Stimulated activated CD8-positive, alpha-beta memory T cell treated with anti-CD3 and anti-CD28 coated beads, Interleukin-7, amount 100 ng/mL, for 1 hour (primary cell): ENCODE measurements around the gene DNAJC17.
A peak's percentile ranks its signal among the peaks of the same experiment; 100 is the strongest.

Experiments
- DNase-seq, 2 donors: peaks; one replicate each; pipeline ENCODE4 v3.0.0-alpha.2; 2020; ENCODE audit warnings: low read depth in 2 of 2

The DNAJC17 gene

DNA sequence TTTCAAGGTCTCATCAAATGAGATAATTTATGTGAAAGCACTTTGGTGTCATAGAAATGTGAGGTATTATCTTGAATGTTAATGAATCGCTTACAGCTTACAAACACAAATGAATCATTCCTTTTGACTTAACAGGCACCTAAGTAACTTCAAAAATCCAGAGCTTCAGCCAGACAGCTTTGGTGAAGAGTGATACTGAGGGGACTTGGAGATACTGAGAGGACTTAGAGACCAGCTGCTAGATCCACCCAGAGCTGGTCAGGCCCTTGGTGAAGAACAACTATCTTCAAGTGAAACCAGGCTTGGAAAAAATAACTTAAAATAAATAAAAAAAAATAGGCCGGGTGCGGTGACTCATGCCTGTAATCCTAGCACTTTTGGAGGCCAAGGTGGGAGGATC, 16.6 kb downstream of the DNAJC17 start:
- no peak for DNase-seq

DNA sequence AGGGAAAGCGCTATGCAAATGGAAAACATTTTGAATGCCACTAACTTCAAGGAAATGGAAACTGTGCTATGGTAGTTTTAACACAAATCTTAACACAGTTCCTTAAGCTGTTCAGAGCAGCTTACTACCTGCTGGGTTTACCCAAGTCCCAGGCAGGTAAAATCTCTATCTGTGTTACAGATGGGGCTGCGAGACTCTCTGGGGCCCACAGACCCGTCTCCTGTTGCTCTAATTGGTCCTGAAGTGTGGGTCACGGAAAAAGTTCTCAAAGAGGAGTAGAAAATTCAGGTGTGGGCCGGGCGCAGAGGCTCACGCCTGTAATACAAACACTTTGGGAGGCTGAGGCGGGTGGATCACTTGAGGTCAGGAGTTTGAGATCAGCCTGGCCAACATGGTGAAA, 17.3 kb downstream of the DNAJC17 start:
- no peak for DNase-seq

DNA sequence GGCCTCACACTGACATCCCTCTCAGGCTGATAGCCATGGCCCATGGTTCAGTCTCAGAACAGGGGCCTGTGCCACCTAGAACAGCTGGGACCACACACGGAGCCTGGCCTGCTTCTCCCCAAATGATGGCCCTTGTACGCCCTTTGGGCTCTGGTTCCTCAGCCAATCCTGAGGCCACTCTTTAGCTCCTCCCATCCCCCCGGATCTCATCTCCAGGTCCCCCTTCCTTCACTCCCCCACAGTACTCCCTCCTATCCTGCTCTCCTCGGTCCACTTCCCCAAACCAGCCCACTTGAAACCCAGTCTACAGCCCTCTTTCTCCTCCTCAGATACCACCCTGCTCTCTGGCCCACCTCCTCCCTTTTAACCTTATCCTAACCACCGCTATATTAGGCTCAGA, 18.2 kb downstream of the DNAJC17 start:
- no peak for DNase-seq

DNA sequence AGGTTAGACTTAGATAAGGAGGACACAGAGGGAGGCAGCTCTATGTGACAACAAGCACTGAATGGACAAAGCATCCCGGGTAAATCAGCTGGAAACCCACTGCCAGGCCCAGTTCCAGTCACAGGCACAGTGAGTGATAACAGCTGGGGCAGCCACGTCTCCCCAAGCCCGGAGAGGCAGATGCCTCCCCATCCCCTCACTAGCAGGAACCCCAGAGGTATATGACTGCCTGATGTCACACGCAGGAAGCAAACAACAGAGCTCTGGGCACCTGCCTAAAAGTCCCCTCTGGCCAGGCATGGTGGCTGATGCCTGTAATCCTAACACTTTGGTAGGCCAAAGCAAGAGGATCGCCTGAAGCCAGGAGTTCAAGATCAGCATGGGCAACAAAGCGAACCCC, 19.3 kb downstream of the DNAJC17 start:
- DNase-seq = no peak

DNA sequence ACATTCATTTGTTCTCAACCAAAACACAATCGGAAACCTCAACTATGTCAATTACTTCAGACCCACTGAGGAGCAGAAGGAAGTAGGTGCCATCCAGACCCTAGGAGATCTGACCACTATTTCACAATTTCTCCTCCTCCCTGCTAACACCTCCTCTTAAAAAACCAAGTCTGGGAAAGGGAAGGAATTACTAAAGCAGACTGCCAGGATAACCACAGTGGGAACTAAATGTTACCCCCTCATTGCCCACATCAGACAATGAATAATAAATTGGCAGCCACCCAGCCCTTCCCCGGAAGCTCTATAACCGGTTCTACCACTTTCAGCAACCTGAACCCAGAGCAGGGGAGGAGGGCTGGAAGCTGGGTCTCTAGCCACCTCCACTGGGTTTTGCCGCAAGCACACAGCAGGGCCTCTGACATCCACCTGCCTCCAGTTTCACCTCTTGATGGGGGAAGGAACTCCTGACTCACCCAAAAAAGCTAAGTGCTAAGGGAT, 19.9 kb downstream of the DNAJC17 start:
- DNase-seq = no peak

DNA sequence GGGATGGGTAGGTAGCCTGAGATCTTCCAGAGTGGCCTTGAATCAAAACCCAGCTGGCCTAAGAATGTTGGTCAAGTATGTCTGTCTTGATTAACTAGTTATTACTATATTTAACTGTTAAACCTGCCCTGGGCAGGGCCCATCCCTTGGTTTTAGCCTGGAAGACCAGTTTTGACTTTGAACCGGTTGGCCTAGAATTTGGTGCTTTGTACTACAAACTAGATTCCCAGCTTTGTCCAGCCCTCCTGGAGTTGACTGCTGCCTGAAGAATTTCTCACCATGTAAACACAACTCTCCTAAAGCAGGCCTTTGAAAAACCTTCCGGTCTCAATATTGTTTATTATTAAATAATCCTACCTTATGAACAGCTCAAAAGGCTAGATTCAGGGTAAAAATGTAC, 21.5 kb downstream of the DNAJC17 start:
- no peak for DNase-seq

DNA sequence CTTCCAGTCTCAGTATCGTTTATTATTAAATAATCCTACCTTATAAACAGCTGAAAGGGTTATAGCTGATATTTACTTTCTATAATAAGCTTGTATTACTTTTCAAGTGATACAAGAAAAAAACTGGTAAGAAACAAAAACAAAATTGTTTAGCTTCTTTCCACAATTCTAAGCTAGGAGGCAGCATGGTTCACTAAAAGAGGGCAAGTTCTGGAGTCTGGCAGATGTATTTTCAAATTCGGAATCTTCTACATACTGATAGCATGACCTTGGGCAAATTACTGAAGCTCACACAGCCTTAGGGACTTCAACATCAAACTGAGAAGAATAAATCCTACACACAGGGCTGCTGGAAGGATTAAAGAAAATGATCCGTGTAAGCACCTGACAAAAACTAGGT, 22.1 kb downstream of the DNAJC17 start:
- no peak for DNase-seq

DNA sequence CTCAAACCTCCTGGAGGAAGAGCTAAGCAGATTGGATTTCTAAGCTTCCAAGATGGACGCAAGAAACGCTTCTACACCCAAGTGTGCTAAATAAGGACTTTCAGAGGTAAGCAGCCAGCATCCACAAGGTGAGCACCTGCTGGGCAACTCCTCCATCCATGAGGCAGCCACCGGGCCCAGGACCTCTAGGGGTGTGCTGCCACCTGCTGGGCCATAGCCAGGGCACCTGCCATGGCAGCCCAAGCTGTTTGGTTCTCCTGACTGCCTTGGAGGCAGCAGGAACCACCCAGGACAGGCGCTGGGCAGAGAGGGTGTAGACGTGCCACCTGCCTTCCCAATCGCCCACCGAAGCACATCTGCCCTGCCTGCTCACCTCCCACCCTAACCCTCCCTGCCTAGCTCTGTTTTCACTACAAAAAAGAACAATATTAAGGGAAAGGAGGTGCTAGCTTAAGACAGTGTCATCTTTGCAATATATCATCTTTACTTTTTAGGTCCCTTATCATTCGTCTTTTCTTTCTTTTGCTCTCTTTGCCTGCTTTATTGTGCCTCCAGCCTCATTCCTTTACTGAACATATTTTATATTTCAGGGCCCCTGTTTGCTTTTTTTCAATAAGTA, 24.6 kb downstream of the DNAJC17 start:
- DNase-seq = peak; percentile 59 to 72

DNA sequence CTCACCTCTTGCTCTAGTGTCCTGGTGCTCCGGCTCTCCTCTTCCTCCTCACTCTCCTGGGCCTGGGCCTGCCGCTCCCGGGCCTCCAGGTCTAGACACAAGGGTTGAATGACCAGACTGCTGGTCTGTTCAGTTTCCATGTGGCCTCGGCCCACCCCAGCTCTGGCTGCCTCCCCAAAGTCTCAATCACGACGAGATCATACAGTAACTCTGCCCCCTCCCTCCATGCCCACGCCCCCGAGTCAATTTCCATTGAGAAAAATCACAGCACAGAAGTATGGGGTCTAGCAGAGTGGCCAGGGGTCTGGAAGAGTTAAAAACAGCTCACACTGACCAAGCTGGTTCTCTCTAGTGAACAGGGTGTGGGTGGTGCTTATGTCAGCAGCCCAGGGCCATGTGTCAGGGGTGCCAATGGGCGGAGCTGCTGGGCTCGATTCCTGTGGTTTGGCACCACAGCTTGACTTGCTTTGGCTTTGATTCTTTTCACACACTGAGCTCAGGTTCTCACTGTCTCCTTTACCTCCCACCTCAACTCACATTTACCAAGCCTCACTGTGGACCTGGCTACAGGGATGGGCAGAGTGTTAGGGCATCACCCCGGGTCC, 30.6 kb downstream of the DNAJC17 start:
- DNase-seq = no peak

DNA sequence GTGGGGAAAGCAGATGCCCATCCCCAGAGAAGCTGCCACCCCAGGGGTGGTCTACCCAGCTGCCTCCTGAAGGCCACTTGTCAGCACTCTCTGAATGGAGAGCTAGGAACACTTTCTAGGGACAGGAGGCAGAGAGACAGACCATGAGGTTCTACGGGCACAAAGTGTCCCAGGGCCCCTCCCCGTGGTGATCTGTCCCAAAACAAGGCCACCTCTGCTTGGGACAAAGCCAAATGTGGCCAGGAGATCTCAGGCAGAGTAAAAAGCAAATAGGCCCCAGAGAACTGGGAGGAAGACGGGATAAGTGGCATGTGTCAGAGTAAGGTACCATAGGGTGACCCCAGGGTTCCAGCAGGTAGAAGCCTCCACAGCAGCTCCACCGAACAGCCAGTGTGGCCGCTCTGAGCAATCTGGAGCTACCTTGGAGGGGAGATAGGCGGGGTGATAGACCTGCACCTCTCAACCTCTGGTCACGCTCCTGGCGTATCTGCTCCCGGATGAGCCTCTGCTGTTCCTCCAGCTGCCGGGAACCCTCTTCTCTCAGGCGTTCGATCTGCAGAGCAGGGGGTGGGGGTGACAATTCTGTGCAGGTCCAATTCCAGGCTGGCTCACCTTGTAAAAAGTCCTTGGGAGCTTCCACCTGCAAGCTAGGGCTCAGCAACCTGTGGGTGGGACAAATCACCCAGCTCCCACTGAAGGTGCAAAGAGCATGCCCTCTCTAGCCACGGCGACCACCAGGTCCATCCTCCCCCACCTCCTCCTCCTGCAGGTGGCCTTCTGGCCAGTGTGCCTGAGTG, 31.3 kb downstream of the DNAJC17 start:
- no peak for DNase-seq

DNA sequence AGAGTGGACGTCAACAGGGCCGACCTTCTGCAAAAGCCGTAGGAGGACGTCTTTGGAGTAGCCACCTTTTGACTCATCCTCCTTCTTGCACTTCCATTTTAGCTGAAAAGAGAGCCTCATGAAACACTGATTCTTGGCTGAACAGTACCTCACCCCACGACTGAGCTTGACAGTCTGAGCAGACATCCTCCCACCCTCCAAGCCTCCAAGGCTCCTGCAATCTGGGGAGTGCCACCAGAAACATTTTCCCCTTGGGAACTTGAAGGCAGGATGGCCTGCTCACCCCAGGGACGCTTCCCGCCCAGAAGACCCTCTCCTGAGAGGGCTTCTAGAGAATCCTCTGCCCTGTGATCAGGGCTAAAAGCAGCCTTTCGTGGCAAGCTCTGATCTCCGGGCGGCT, 32.3 kb downstream of the DNAJC17 start:
- no peak for DNase-seq

DNA sequence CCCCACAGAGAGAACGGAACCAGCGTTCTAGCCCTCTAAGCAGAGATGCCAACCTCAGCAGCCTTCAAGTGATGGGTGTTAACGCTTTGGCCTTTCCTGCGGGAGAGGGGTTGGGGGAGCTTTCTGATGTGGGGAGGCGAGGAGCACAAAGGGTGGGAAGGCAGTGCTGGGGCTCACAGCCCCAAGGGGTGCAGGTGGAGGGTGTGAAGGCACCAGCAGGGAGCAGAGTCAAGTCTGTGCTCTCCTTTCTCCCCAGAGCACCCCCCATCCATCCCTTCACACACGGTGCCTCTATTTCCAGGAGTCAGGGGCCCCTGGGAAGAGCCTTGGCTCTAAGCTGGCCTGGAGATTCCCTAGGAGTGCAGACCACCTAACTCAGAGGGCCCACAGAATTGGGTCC, 33.4 kb downstream of the DNAJC17 start:
- DNase-seq = no peak

DNA sequence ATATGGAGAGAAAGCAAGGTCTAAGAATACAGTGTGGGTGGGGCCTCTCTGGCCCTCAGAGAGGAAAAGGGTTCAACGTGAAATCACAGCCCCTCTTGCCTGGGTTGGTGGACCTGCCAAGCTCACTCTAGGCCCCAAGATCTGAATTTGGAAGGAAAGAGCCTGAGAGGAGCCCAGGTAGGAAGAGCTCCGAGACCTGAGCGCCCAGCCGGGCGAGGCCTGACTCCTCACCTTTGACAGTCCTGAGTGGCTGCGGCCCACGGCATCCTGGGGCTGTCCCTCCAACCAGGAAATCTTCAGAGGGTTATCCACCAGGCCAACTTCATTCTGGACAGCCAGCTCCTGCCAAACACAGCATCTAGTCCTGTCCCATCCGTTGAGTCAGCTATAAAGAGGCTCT, 33.8 kb downstream of the DNAJC17 start:
- no peak for DNase-seq

DNA sequence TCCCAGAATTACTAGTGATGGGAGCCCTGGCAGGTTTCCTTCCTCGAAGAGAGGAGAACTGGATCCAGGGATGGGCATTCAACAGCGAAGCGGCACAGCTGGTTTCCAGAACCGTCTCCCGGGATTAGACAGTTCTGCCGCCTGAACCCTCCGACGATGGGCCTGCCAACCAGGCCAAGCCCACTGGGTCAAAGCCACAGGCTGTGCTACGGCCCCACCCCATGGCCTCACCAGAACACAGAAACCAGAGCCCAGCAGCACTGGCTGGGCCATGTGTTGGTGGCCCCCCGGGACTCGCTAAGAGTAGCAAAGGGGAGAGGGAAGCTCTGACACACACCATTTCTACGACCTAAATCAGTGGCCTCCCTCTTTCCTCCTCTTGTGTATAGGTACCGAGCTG, 35.3 kb downstream of the DNAJC17 start:
- no peak for DNase-seq

DNA sequence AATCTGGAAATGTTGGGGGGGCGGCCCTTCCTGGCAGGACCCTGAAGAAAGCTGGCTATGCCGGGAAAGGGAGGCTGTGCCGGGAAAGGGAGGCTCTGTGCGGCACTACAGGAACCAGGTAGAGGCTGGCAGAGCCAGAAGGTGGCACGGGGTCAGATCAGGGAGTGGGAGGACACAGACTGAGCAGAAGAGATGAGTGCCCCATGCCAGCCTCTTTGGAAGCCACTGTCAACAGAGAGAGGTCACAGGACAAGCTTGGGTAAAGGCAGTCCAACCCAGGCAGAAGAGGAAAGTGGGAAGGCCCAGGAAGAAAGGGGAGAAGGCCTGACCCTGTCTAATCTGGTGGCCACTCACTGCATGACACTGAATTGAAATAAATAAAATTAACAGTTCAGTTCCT, 36.0 kb downstream of the DNAJC17 start:
- no peak for DNase-seq

DNA sequence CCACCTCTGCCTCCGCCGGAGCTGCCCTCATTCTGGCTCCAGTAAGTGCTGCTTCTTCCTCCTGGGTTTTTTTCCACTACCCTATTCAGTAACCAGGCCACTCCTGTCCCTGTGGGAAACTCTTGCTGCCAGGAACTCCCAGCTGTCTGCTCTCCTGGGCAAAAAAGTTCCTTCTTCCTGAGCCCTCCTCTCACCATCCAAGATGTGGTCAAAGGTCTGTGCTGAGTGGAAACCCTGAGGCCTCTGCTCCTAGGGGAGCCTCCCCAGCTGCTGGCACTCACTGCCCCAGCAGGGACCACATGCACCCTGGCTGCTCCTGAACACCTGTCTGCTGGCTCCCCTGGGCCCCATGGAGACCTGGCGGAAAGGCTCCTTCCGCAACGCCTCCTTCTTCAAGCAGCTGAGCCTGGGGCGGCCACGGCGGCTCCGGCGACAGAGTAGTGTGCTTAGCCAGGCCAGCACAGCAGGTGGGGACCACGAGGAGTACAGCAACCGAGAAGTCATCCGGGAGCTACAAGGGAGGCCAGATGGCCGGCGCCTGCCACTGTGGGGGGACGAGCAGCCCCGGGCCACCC, 37.0 kb downstream of the DNAJC17 start:
- no peak for DNase-seq

DNA sequence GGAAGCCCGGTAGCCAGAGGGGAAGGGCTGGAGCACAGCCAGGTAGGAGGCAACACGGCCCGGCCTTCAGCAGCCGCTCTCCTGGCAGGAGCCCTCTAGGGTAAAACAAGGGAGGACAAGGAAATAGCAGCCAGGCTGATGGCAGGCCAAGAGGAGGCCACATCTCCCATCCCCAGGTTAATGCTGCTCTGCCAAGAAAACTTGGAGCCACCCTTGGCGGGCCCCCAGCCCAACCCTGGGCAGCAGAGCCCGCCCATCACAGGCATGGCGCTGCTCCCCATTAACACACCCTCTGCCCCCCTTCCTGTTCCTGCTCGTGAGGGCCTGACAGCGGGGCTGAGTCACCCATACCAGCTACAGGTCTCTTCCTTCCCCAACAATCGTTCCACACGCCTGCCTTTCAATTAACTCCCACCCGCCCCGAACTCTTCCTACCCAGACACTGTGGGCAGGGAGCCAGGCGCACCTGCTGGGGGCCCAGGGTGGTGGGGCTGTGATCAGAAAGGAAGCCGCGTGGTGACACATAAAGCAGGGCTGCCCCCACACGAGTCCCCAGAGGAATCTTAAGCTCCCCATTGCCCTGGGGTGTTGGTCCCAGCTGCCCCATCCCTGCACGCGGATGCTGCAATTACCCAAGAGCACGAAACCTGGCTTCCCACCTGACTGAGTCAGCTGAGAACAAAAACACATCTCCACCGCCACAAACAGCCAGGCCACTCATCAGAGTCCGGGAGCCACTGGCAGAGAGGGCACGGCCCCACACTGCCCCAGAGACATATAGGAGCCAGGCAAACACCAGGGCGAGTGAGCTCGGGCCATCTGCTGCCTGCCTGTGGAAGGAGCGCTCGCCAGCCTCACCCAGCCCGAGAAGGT, 37.8 kb downstream of the DNAJC17 start, which contains the start of gene C15orf62:
C15orf62 (plus strand) TSS at position 707 of the 873 bp plus-strand sequence. CDS start 516 bp downstream, outside the sequence.
- no peak for DNase-seq

DNA sequence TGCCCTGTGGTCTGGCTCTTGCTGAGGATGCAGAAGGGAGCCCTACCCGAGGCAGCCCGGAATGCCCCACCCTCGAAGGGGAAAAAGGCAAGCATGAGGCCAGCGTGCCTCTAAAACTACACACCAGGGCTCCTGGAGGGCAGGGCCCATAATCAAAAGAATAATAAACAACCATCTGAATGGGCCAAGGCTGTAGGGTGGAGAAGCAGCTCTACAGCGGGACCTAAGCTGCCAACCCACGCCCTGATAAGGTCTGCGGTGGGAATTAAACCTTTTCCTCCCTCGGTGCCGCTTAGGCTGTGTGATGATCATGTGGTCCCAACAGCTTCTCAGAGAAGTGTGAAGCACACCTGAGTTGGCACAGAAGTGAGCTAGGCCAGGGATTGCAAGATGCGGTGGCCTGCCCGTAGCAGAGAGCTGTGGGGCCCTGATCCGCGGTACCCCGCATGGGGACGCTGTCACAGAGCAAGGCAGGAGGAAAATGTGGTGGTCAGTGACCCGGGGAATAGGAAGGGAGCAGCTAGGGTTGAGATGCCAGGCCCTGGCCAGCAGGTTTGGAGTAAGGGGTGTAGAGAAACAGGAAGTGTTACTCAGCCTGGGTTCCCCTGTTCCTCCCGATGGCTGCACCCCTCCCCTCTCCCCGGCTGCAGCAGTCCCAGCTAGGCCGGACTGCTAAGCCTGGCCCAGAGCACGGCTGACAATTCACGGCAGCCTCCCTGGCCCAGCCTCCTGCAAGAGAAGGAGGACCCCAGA, 38.6 kb downstream of the DNAJC17 start:
- DNase-seq = no peak

DNA sequence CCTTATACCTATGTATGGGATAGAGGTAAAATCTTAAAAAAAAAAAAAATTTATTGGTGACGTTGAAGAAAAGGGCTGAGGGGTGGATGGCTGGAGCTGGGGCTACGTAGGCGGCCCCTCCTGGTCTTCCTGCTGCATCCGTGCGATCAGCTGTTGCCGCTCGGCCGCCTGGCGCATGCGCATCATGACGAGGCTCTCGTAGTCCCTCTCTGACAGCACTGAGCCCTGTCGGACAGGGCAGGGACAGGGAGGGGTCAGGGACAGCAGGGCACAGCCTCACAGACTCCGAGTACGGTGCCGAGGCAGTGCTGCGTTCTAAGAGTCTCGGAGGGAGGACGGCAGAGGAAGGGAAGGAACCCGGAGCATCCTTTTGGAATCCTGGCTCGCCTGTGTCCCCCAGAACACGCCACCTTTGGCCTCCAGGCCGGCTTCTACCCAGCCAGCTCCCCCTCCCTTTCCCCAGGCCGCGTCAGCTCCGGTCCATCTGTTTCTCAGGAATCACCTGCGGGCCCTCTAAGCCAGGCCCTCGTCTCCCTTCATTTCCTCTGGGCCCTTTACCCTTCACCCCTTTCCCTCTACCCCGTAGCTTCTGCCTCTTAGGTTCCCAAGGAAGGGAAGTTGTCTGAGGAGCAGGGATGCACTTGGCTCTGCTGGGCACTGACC, 39.3 kb downstream of the DNAJC17 start:
- no peak for DNase-seq
